Prostate gland (tissue), 2 donors: Measurements from ENCODE around the gene ZCCHC18. TPM values are rescaled to one million over a fixed set of nuclear protein-coding genes. Genes with fewer than 3 reads are reported as not detected.

Experiments
- DNase-seq: peaks from one replicate; pipeline ENCODE4 v3.0.0-alpha.2; 2019; ENCODE audit warnings: low spot score
- H3K27ac ChIP-seq, 2 donors: fragments of 200-600 bp; sonication (generic); 2 replicates each; pipeline ENCODE4 v1.5.1; 2017 to 2019
- H3K27me3 ChIP-seq: fragments of 200-600 bp; sonication (generic); replicated peaks from 2 replicates; pipeline ENCODE4 v1.5.1; 2019; ENCODE audit not compliant: insufficient read depth
- H3K36me3 ChIP-seq, 2 donors: fragments of 200-600 bp; sonication (generic); 1 replicate in 1 of 2; 2 replicates in 1 of 2; pipeline versions ENCODE4 v1.5.1 to v1.8.1; 2017 to 2019
- H3K4me1 ChIP-seq: fragments of 200-600 bp; sonication (generic); replicated peaks from 2 replicates; pipeline ENCODE4 v1.5.1; 2019
- H3K4me3 ChIP-seq, 2 donors: fragments of 200-600 bp; sonication (generic); 2 replicates each; pipeline ENCODE4 v1.5.1; 2017 to 2019
- H3K9me3 ChIP-seq: fragments of 200-600 bp; sonication (generic); 2 replicates; pipeline ENCODE4 v1.5.1; 2017
- CTCF ChIP-seq, 4 experiments: fragments of 200-600 bp in 2 of 4; fragments of 450-650 bp in 2 of 4; sonication (generic) in 2 of 4; IDR thresholded peaks; 1 replicate in 3 of 4; 2 replicates in 1 of 4; pipeline ENCODE4 v1.5.1; 2016 to 2019; ENCODE audit warnings: antibody characterized with exemption in 4 of 4, mild to moderate bottlenecking in 2 of 4, moderate library complexity in 2 of 4
- POLR2A ChIP-seq: fragments of 450-650 bp; IDR thresholded peaks from one replicate; pipeline ENCODE4 v1.6.1; 2016; ENCODE audit warnings: antibody characterized with exemption, mild to moderate bottlenecking
- POLR2AphosphoS5 ChIP-seq: sonication (generic); formaldehyde crosslinking; IDR thresholded peaks from one replicate; pipeline ENCODE4 v1.6.1; 2017; ENCODE audit warnings: antibody characterized with exemption
- WGBS: methylation state at CpG from one replicate; pipeline ENCODE4 v1.1.5; 2018; 5-methylcytosine and 5-hydroxymethylcytosine counted together
- intact Hi-C: fragments of 100-400 bp; cut with DNase I; formaldehyde crosslinking; loops from one replicate; pipeline ENCODE4 v1.14.2; 2022
- total RNA-seq, 2 donors: library from RNA; depleted of rRNA; stranded (reverse); fragments of >200 nt; gene quantifications; one replicate each; pipeline ENCODE4 v1.1.0, GENCODE V29; 2016

ZCCHC18 gene
- total RNA-seq, 2 donors from 2014 or later, result 0.14 to 17.2 TPM

GRCh38 chrX:104085477-104085876, 26.8 kb upstream of the ZCCHC18 start:
- Histone ChIP-seq H3K27me3 (no peaks in the 10 kb centered on the region), H3K4me1 (no peaks in the 10 kb centered on the region), H3K9me3 (no peaks in the 10 kb centered on the region), H3K36me3 (no peaks in the 10 kb centered on the region), H3K27ac (no peak overlapping the region), H3K4me3 (no peak overlapping the region)
- DNase-seq, result no peak
- 97% methylated on average over 5 of the region's 7 CpGs for WGBS
- intact Hi-C loops, result no loop called here
- TF ChIP-seq CTCF (IDR thresholded peaks at IDR 0.05), result no peak
- TF ChIP-seq POLR2A, result no peak
- TF ChIP-seq POLR2AphosphoS5, result no peak

- 71% methylated on average over 3 of the region's 7 CpGs for WGBS
Measured at GRCh38 chrX:104085919-104086318, 26.4 kb upstream of the ZCCHC18 start.

GRCh38 chrX:104098151-104098808, 14.0 kb upstream of the ZCCHC18 start:
- WGBS, result 2% methylated on average over 4 of the region's 4 CpGs
- H3K4me1 ChIP-seq, result no peaks in the 10 kb centered on the region
- no peak for TF ChIP-seq POLR2A
- TF ChIP-seq POLR2AphosphoS5, result peak; percentile 34
- TF ChIP-seq CTCF (IDR thresholded peaks at IDR 0.05), result peak in 3 of 4 experiments; percentile 52 to 60 (median 54)
- H3K9me3 ChIP-seq, result no peaks in the 10 kb centered on the region
- no peaks in the 10 kb centered on the region for H3K36me3 ChIP-seq
- H3K27ac ChIP-seq, result no peak overlapping the region
- intact Hi-C loops, result loop anchor here (2.0 kb wide), 1 partner anchor 39 kb away; no protein-coding TSS in a partner anchor
- peak; percentile 27 for DNase-seq
- H3K4me3 ChIP-seq, result no peak overlapping the region
- no peaks in the 10 kb centered on the region for H3K27me3 ChIP-seq

More at GRCh38 chrX:104085919-104086318, 26.4 kb upstream of the ZCCHC18 start:
- H3K9me3 ChIP-seq, result no peaks in the 10 kb centered on the region
- DNase-seq, result no peak
- H3K27me3 ChIP-seq, result no peaks in the 10 kb centered on the region
- no peak overlapping the region for H3K27ac ChIP-seq
- H3K36me3 ChIP-seq, result no peaks in the 10 kb centered on the region
- intact Hi-C loops, result no loop called here
- H3K4me3 ChIP-seq, result no peak overlapping the region
- H3K4me1 ChIP-seq, result no peaks in the 10 kb centered on the region
- TF ChIP-seq POLR2A (no peak), POLR2AphosphoS5 (no peak), CTCF (IDR thresholded peaks at IDR 0.05) (no peak)

- no peaks in the 10 kb centered on the region for H3K9me3 ChIP-seq
- no peaks in the 10 kb centered on the region for H3K36me3 ChIP-seq
- H3K4me1 ChIP-seq, result no peaks in the 10 kb centered on the region
- H3K27me3 ChIP-seq, result no peaks in the 10 kb centered on the region
- TF ChIP-seq CTCF (IDR thresholded peaks at IDR 0.05) (no peak), POLR2A (no peak), POLR2AphosphoS5 (no peak)
- no peak overlapping the region for H3K27ac ChIP-seq
- no peak for DNase-seq
- intact Hi-C loops, result loop anchor here (2.0 kb wide), 1 partner anchor 38 kb away; no protein-coding TSS in a partner anchor
- H3K4me3 ChIP-seq, result no peak overlapping the region
Measured at GRCh38 chrX:104098919-104099318, 13.4 kb upstream of the ZCCHC18 start.

GRCh38 chrX:104104676-104105075, 7.6 kb upstream of the ZCCHC18 start:
- 91% methylated on average over 10 of the region's 10 CpGs for WGBS
- H3K36me3 ChIP-seq, result no peaks in the 10 kb centered on the region
- no peak for DNase-seq
- intact Hi-C loops, result no loop called here
- H3K4me1 ChIP-seq, result no peaks in the 10 kb centered on the region
- no peaks in the 10 kb centered on the region for H3K9me3 ChIP-seq
- TF ChIP-seq POLR2A (no peak), POLR2AphosphoS5 (no peak), CTCF (IDR thresholded peaks at IDR 0.05) (no peak)
- H3K27ac ChIP-seq, result no peak overlapping the region
- no peaks in the 10 kb centered on the region for H3K27me3 ChIP-seq
- H3K4me3 ChIP-seq, result no peak overlapping the region
